ENCODE data around the gene POU2F3.

POU2F3 gene

GRCh38 chr11:120340529-120340928, 100.6 kb downstream of the POU2F3 start:
- no CpG with 5 or more reads among the region's 2 CpGs for WGBS (ENCODE audit: extremely low coverage, insufficient coverage, low lambda C conversion rate)
- Histone ChIP-seq H2AK5ac (ENCODE audit: low read length) (no peak overlapping the region), H3K23ac (ENCODE audit: low read length) (no peak overlapping the region), H3K4me1 (ENCODE audit: control insufficient read depth, low read depth, low read length) (peaks cover 3% of the 10 kb centered on the region), H3K36me3 (ENCODE audit: control insufficient read depth, insufficient read depth, low read length) (no peaks in the 10 kb centered on the region), H3K79me1 (ENCODE audit: low read length) (peaks cover 12% of the 10 kb centered on the region), H3K4me2 (ENCODE audit: low read length) (no peak overlapping the region), H3K18ac (ENCODE audit: low read length) (no peak overlapping the region), H2BK120ac (ENCODE audit: low read depth, low read length) (no peak overlapping the region), H3K4ac (ENCODE audit: low read depth, low read length) (no peak overlapping the region), H4K8ac (ENCODE audit: low read depth, low read length) (no peak overlapping the region), H4K5ac (ENCODE audit: low read length) (no peak overlapping the region), H3K9ac (ENCODE audit: low read length) (no peak overlapping the region), H3K56ac (ENCODE audit: low read length) (no peak overlapping the region), H3K4me3 (ENCODE audit: low read length) (no peak overlapping the region), H2BK15ac (replicated peaks; ENCODE audit: low read depth) (no peak overlapping the region), H3K79me2 (ENCODE audit: control insufficient read depth, insufficient read depth, low read length) (peaks cover 41% of the 10 kb centered on the region), H3K27me3 (ENCODE audit: insufficient read depth, low read length, poor library complexity) (no peaks in the 10 kb centered on the region), H3K27ac (ENCODE audit: low read depth, low read length) (no peak overlapping the region), H2BK5ac (ENCODE audit: low read length) (no peak overlapping the region)
- no peak for DNase-seq

- Histone ChIP-seq H3K4ac (ENCODE audit: low read depth, low read length) (no peak overlapping the region), H3K23ac (ENCODE audit: low read length) (no peak overlapping the region), H3K4me3 (ENCODE audit: low read length) (no peak overlapping the region), H4K5ac (ENCODE audit: low read length) (no peak overlapping the region), H3K27me3 (ENCODE audit: insufficient read depth, low read length, poor library complexity) (no peaks in the 10 kb centered on the region), H2AK5ac (ENCODE audit: low read length) (no peak overlapping the region), H3K27ac (ENCODE audit: low read depth, low read length) (no peak overlapping the region), H3K4me1 (ENCODE audit: control insufficient read depth, low read depth, low read length) (peaks cover 3% of the 10 kb centered on the region), H3K4me2 (ENCODE audit: low read length) (no peak overlapping the region), H3K36me3 (ENCODE audit: control insufficient read depth, insufficient read depth, low read length) (no peaks in the 10 kb centered on the region), H3K79me1 (ENCODE audit: low read length) (peaks cover 14% of the 10 kb centered on the region), H2BK120ac (ENCODE audit: low read depth, low read length) (no peak overlapping the region), H3K56ac (ENCODE audit: low read length) (no peak overlapping the region), H4K8ac (ENCODE audit: low read depth, low read length) (no peak overlapping the region), H2BK15ac (replicated peaks; ENCODE audit: low read depth) (no peak overlapping the region), H3K18ac (ENCODE audit: low read length) (no peak overlapping the region), H3K79me2 (ENCODE audit: control insufficient read depth, insufficient read depth, low read length) (peaks cover 40% of the 10 kb centered on the region), H3K9ac (ENCODE audit: low read length) (no peak overlapping the region), H2BK5ac (ENCODE audit: low read length) (no peak overlapping the region)
- DNase-seq, result no peak
- WGBS (ENCODE audit: extremely low coverage, insufficient coverage, low lambda C conversion rate), result no CpG with 5 or more reads among the region's 3 CpGs
These were observed 102.3 kb downstream of the POU2F3 start for GRCh38 chr11:120342226-120342625.

GRCh38 chr11:120342678-120343077, 102.7 kb downstream of the POU2F3 start:
- Histone ChIP-seq H2BK15ac (replicated peaks; ENCODE audit: low read depth) (no peak overlapping the region), H2BK5ac (ENCODE audit: low read length) (no peak overlapping the region), H2AK5ac (ENCODE audit: low read length) (no peak overlapping the region), H4K8ac (ENCODE audit: low read depth, low read length) (no peak overlapping the region), H3K4ac (ENCODE audit: low read depth, low read length) (no peak overlapping the region), H3K4me1 (ENCODE audit: control insufficient read depth, low read depth, low read length) (peaks cover 3% of the 10 kb centered on the region), H3K9ac (ENCODE audit: low read length) (no peak overlapping the region), H3K56ac (ENCODE audit: low read length) (no peak overlapping the region), H3K18ac (ENCODE audit: low read length) (no peak overlapping the region), H3K23ac (ENCODE audit: low read length) (no peak overlapping the region), H3K79me1 (ENCODE audit: low read length) (peaks cover 10% of the 10 kb centered on the region), H3K27ac (ENCODE audit: low read depth, low read length) (no peak overlapping the region), H3K36me3 (ENCODE audit: control insufficient read depth, insufficient read depth, low read length) (no peaks in the 10 kb centered on the region), H3K79me2 (ENCODE audit: control insufficient read depth, insufficient read depth, low read length) (peaks cover 36% of the 10 kb centered on the region), H3K4me2 (ENCODE audit: low read length) (no peak overlapping the region), H2BK120ac (ENCODE audit: low read depth, low read length) (no peak overlapping the region), H3K4me3 (ENCODE audit: low read length) (no peak overlapping the region), H3K27me3 (ENCODE audit: insufficient read depth, low read length, poor library complexity) (no peaks in the 10 kb centered on the region), H4K5ac (ENCODE audit: low read length) (no peak overlapping the region)
- WGBS (ENCODE audit: extremely low coverage, insufficient coverage, low lambda C conversion rate), result no CpG with 5 or more reads among the region's 3 CpGs
- no peak for DNase-seq

GRCh38 chr11:120343429-120343828, 103.5 kb downstream of the POU2F3 start:
- no peak overlapping the region for H3K18ac ChIP-seq (ENCODE audit: low read length)
- H3K4me3 ChIP-seq (ENCODE audit: low read length), result no peak overlapping the region
- H3K36me3 ChIP-seq (ENCODE audit: control insufficient read depth, insufficient read depth, low read length), result no peaks in the 10 kb centered on the region
- no peak overlapping the region for H3K9ac ChIP-seq (ENCODE audit: low read length)
- no peak overlapping the region for H3K23ac ChIP-seq (ENCODE audit: low read length)
- DNase-seq, result no peak
- no CpG with 5 or more reads among the region's 2 CpGs for WGBS (ENCODE audit: extremely low coverage, insufficient coverage, low lambda C conversion rate)
- H2AK5ac ChIP-seq (ENCODE audit: low read length), result no peak overlapping the region
- no peak overlapping the region for H2BK5ac ChIP-seq (ENCODE audit: low read length)
- no peak overlapping the region for H3K27ac ChIP-seq (ENCODE audit: low read depth, low read length)
- no peak overlapping the region for H3K4me2 ChIP-seq (ENCODE audit: low read length)
- peaks cover 3% of the 10 kb centered on the region for H3K4me1 ChIP-seq (ENCODE audit: control insufficient read depth, low read depth, low read length)
- no peak overlapping the region for H2BK15ac ChIP-seq (replicated peaks; ENCODE audit: low read depth)
- H3K27me3 ChIP-seq (ENCODE audit: insufficient read depth, low read length, poor library complexity), result no peaks in the 10 kb centered on the region
- no peak overlapping the region for H4K5ac ChIP-seq (ENCODE audit: low read length)
- H2BK120ac ChIP-seq (ENCODE audit: low read depth, low read length), result no peak overlapping the region
- H4K8ac ChIP-seq (ENCODE audit: low read depth, low read length), result no peak overlapping the region
- H3K4ac ChIP-seq (ENCODE audit: low read depth, low read length), result no peak overlapping the region
- H3K79me2 ChIP-seq (ENCODE audit: control insufficient read depth, insufficient read depth, low read length), result peaks cover 32% of the 10 kb centered on the region
- peaks cover 10% of the 10 kb centered on the region for H3K79me1 ChIP-seq (ENCODE audit: low read length)
- no peak overlapping the region for H3K56ac ChIP-seq (ENCODE audit: low read length)

GRCh38 chr11:120344302-120345004, 104.5 kb downstream of the POU2F3 start:
- Histone ChIP-seq H3K79me1 (ENCODE audit: low read length) (peaks cover 8% of the 10 kb centered on the region), H3K23ac (ENCODE audit: low read length) (no peak overlapping the region), H3K9ac (ENCODE audit: low read length) (no peak overlapping the region), H3K56ac (ENCODE audit: low read length) (no peak overlapping the region), H4K8ac (ENCODE audit: low read depth, low read length) (no peak overlapping the region), H3K4me3 (ENCODE audit: low read length) (no peak overlapping the region), H3K27ac (ENCODE audit: low read depth, low read length) (no peak overlapping the region), H4K5ac (ENCODE audit: low read length) (no peak overlapping the region), H3K18ac (ENCODE audit: low read length) (no peak overlapping the region), H3K4me2 (ENCODE audit: low read length) (no peak overlapping the region), H3K4me1 (ENCODE audit: control insufficient read depth, low read depth, low read length) (peaks cover 1% of the 10 kb centered on the region), H3K27me3 (ENCODE audit: insufficient read depth, low read length, poor library complexity) (no peaks in the 10 kb centered on the region), H2BK5ac (ENCODE audit: low read length) (no peak overlapping the region), H3K79me2 (ENCODE audit: control insufficient read depth, insufficient read depth, low read length) (peaks cover 27% of the 10 kb centered on the region), H3K36me3 (ENCODE audit: control insufficient read depth, insufficient read depth, low read length) (no peaks in the 10 kb centered on the region), H2AK5ac (ENCODE audit: low read length) (no peak overlapping the region), H3K4ac (ENCODE audit: low read depth, low read length) (no peak overlapping the region), H2BK120ac (ENCODE audit: low read depth, low read length) (no peak overlapping the region), H2BK15ac (replicated peaks; ENCODE audit: low read depth) (no peak overlapping the region)
- DNase-seq, result no peak
- no CpG with 5 or more reads among the region's 1 CpG for WGBS (ENCODE audit: extremely low coverage, insufficient coverage, low lambda C conversion rate)

GRCh38 chr11:120346233-120346632, 106.3 kb downstream of the POU2F3 start:
- DNase-seq, result no peak
- H3K4ac ChIP-seq (ENCODE audit: low read depth, low read length), result no peak overlapping the region
- H4K8ac ChIP-seq (ENCODE audit: low read depth, low read length), result no peak overlapping the region
- no peak overlapping the region for H3K9ac ChIP-seq (ENCODE audit: low read length)
- H3K4me2 ChIP-seq (ENCODE audit: low read length), result no peak overlapping the region
- H2BK120ac ChIP-seq (ENCODE audit: low read depth, low read length), result no peak overlapping the region
- no peak overlapping the region for H3K18ac ChIP-seq (ENCODE audit: low read length)
- peaks cover 7% of the 10 kb centered on the region for H3K79me1 ChIP-seq (ENCODE audit: low read length)
- no peaks in the 10 kb centered on the region for H3K36me3 ChIP-seq (ENCODE audit: control insufficient read depth, insufficient read depth, low read length)
- H3K79me2 ChIP-seq (ENCODE audit: control insufficient read depth, insufficient read depth, low read length), result peaks cover 22% of the 10 kb centered on the region
- no peak overlapping the region for H2BK5ac ChIP-seq (ENCODE audit: low read length)
- H3K23ac ChIP-seq (ENCODE audit: low read length), result no peak overlapping the region
- H3K4me1 ChIP-seq (ENCODE audit: control insufficient read depth, low read depth, low read length), result no peaks in the 10 kb centered on the region
- no peak overlapping the region for H3K56ac ChIP-seq (ENCODE audit: low read length)
- no peak overlapping the region for H2AK5ac ChIP-seq (ENCODE audit: low read length)
- no peaks in the 10 kb centered on the region for H3K27me3 ChIP-seq (ENCODE audit: insufficient read depth, low read length, poor library complexity)
- H2BK15ac ChIP-seq (replicated peaks; ENCODE audit: low read depth), result no peak overlapping the region
- no peak overlapping the region for H3K27ac ChIP-seq (ENCODE audit: low read depth, low read length)
- H4K5ac ChIP-seq (ENCODE audit: low read length), result no peak overlapping the region
- no CpG with 5 or more reads among the region's 1 CpG for WGBS (ENCODE audit: extremely low coverage, insufficient coverage, low lambda C conversion rate)
- no peak overlapping the region for H3K4me3 ChIP-seq (ENCODE audit: low read length)

Measured in mesendoderm (in vitro differentiated cells).